ENCODE results near the gene E2F7.

DNA sequence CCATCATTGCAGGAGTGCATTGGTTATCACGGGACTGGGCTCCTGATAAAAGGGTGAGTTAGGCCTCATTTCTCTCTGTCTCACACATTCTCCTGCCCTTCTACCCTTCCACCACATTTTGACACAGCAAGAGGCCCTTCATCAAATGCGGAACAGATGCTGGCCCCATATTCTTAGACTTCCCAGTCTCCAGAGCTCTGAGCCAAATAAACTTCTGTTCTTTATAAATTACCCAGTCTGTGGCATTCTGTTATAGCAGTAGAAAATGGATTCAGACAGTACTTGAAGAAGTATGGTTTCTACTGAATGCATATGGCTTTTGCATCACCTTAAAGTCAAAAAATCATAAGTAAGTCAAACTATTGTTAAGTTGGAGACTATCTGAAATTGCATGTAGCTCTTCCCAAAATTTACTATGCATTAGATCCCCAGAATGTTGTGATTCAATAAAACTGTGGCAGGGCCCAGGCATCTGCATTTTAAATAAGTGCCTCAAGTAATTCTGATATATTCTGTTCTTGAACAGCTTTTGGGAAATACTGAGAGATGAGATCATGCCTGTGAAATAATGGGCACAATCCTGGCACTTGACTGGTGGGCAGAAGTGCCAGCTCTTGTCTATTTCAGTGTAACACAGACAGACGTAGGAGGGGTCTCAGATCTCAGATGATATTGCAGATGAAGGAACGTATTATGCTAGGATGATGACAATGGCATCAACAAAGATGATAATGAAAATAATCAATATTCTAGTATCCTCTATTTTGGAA, 68.2 kb downstream of the E2F7 start:
- TF ChIP-seq, protein P1, sequence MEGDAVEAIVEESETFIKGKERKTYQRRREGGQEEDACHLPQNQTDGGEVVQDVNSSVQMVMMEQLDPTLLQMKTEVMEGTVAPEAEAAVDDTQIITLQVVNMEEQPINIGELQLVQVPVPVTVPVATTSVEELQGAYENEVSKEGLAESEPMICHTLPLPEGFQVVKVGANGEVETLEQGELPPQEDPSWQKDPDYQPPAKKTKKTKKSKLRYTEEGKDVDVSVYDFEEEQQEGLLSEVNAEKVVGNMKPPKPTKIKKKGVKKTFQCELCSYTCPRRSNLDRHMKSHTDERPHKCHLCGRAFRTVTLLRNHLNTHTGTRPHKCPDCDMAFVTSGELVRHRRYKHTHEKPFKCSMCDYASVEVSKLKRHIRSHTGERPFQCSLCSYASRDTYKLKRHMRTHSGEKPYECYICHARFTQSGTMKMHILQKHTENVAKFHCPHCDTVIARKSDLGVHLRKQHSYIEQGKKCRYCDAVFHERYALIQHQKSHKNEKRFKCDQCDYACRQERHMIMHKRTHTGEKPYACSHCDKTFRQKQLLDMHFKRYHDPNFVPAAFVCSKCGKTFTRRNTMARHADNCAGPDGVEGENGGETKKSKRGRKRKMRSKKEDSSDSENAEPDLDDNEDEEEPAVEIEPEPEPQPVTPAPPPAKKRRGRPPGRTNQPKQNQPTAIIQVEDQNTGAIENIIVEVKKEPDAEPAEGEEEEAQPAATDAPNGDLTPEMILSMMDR (IDR thresholded peaks at IDR 0.05 in 2 of 3, conservative IDR thresholded peaks at IDR 0.05 in 1 of 3; ENCODE audit: borderline replicate concordance in 1 of 3, insufficient read depth in 1 of 3, low read depth in 2 of 3, low read length in 2 of 3) = no peak
- no peak for TF ChIP-seq TCF7L2 (IDR thresholded peaks at IDR 0.05; ENCODE audit: borderline replicate concordance, extremely low read depth, insufficient read depth, insufficient read length)
- TF ChIP-seq POLR2A (IDR thresholded peaks at IDR 0.05; ENCODE audit: borderline replicate concordance, extremely low read depth, insufficient read depth, insufficient read length) = no peak
- no peak for TF ChIP-seq RAD21 (IDR thresholded peaks at IDR 0.05; ENCODE audit: low read depth)
